SK-N-SH (cell line): ENCODE measurements around the gene AKT3. TPM values are rescaled to one million over a fixed set of nuclear protein-coding genes. Genes with fewer than 3 reads are reported as not detected.

ENCODE experiments used
- CTCF ChIA-PET: fragments of 300-600, 350-600 bp; formaldehyde crosslinking; extraction: SDS; loops from one replicate; lab custom pipeline; 2021; lab: Yijun Ruan, JAX
- POLR2A ChIA-PET: fragments of 350-600 bp; sonication (Branson Sonifier 250); formaldehyde crosslinking; extraction: SDS; loops from one replicate; lab custom pipeline; 2020; ENCODE audit warnings: antibody characterized with exemption, inconsistent platforms; lab: Yijun Ruan, JAX
- DNase-seq: peaks from one replicate; pipeline ENCODE4 v3.0.0; 2012
- H2AFZ ChIP-seq: fragments of 200-600 bp; sonication (generic); 2 replicates; pipeline ENCODE4 v1.8.1; 2016; ENCODE audit warnings: antibody characterized with exemption, mild to moderate bottlenecking, low read depth
- H3F3A ChIP-seq: fragments of 200-600 bp; sonication (generic); replicated peaks from 2 replicates; pipeline ENCODE3; 2016; ENCODE audit warnings: antibody characterized with exemption, mild to moderate bottlenecking; ENCODE audit not compliant: insufficient read depth
- H3K27ac ChIP-seq, 2 experiments: fragments of 200-500 bp in 1 of 2; fragments of 200-600 bp in 1 of 2; sonication (Bioruptor generic) in 1 of 2; sonication (generic), shearing (Covaris generic) in 1 of 2; 2 replicates each; pipeline versions ENCODE4 v1.5.1 to v1.6.1; 2014 to 2016; ENCODE audit warnings: low read depth in 2 of 2, inconsistent platforms in 1 of 2, low read length in 1 of 2, mild to moderate bottlenecking in 1 of 2, mixed read lengths in 1 of 2
- H3K27me3 ChIP-seq: fragments of 200-600 bp; sonication (generic), shearing (Covaris generic); 2 replicates; pipeline ENCODE4 v1.6.1; 2016; ENCODE audit warnings: mixed run types; ENCODE audit not compliant: insufficient read depth
- H3K36me3 ChIP-seq, 2 experiments: fragments of 200-500 bp in 1 of 2; fragments of 200-600 bp in 1 of 2; sonication (Bioruptor generic) in 1 of 2; sonication (generic) in 1 of 2; replicated peaks in 1 of 2; 2 replicates each; pipeline versions ENCODE3 to v1.5.1; 2014 to 2016; ENCODE audit warnings: low read length in 1 of 2, mild to moderate bottlenecking in 1 of 2; ENCODE audit not compliant: insufficient read depth in 2 of 2, control insufficient read depth in 1 of 2
- H3K4me1 ChIP-seq, 2 experiments: fragments of 200-500 bp in 1 of 2; fragments of 200-600 bp in 1 of 2; sonication (Bioruptor generic) in 1 of 2; sonication (generic), shearing (Covaris generic) in 1 of 2; 2 replicates each; pipeline versions ENCODE4 v1.5.1 to v1.6.1; 2014 to 2016; ENCODE audit warnings: low read depth in 1 of 2, low read length in 1 of 2, mixed run types in 1 of 2; ENCODE audit not compliant: insufficient read depth in 2 of 2, control insufficient read depth in 1 of 2
- H3K4me2 ChIP-seq: fragments of 200-600 bp; sonication (generic), shearing (Covaris generic); 2 replicates; pipeline ENCODE4 v1.6.1; 2017; ENCODE audit warnings: mixed run types
- H3K4me3 ChIP-seq, 2 experiments: fragments of 200-500 bp in 1 of 2; fragments of 200-600 bp in 1 of 2; sonication (Bioruptor generic) in 1 of 2; sonication (generic), shearing (Covaris generic) in 1 of 2; 2 replicates each; pipeline versions ENCODE4 v1.5.1 to v1.8.1; 2014 to 2016; ENCODE audit warnings: low read depth in 2 of 2, inconsistent platforms in 1 of 2, low read length in 1 of 2, mild to moderate bottlenecking in 1 of 2, mixed read lengths in 1 of 2, moderate library complexity in 1 of 2
- H3K79me2 ChIP-seq: fragments of 200-600 bp; sonication (generic); 2 replicates; pipeline ENCODE4 v1.8.1; 2017; ENCODE audit warnings: mild to moderate bottlenecking; ENCODE audit not compliant: insufficient read depth
- H3K9ac ChIP-seq: fragments of 200-600 bp; sonication (generic); 2 replicates; pipeline ENCODE4 v1.6.1; 2017; ENCODE audit warnings: mixed run types
- H3K9me2 ChIP-seq: fragments of 200-600 bp; sonication (generic); 2 replicates; pipeline ENCODE4 v1.6.1; 2017; ENCODE audit warnings: mixed run types
- H3K9me3 ChIP-seq: fragments of 200-600 bp; sonication (generic); 2 replicates; pipeline ENCODE4 v1.6.1; 2017; ENCODE audit warnings: mixed run types, mild to moderate bottlenecking, moderate library complexity
- H4K20me1 ChIP-seq: fragments of 200-600 bp; sonication (generic); 2 replicates; pipeline ENCODE4 v1.6.1; 2017; ENCODE audit warnings: mild to moderate bottlenecking, mixed run types; ENCODE audit not compliant: insufficient read depth
- CHD2 ChIP-seq: fragments of 150-350 bp; IDR thresholded peaks from 2 replicates; pipeline ENCODE4 v1.6.1; 2018; ENCODE audit warnings: low read length; ENCODE audit not compliant: partially characterized antibody
- CTCF ChIP-seq: fragments of 200-600 bp; sonication (generic); IDR thresholded peaks from 2 replicates; pipeline ENCODE4 v1.6.1; 2017; ENCODE audit warnings: antibody characterized with exemption, mild to moderate bottlenecking, moderate library complexity
- ELF1 ChIP-seq: IDR thresholded peaks from 2 replicates; pipeline ENCODE4 v1.4.0; 2012
- EP300 ChIP-seq, 2 experiments: IDR thresholded peaks; 2 replicates each; pipeline versions ENCODE4 v1.4.0 to v1.6.1; 2012; ENCODE audit warnings: borderline replicate concordance in 1 of 2, low read depth in 1 of 2, low read length in 1 of 2
- FOXJ3 ChIP-seq: sonication (generic); formaldehyde crosslinking; IDR thresholded peaks from 2 replicates; pipeline ENCODE4 v1.5.1; 2020; ENCODE audit warnings: mild to moderate bottlenecking, missing genetic modification reagents
- GATA2 ChIP-seq: sonication (generic); formaldehyde crosslinking; IDR thresholded peaks from 2 replicates; pipeline ENCODE4 v1.5.0; 2020; ENCODE audit warnings: mild to moderate bottlenecking, missing genetic modification reagents
- MEF2A ChIP-seq: IDR thresholded peaks from 2 replicates; pipeline ENCODE4 v1.4.0; 2012; ENCODE audit warnings: low read depth, borderline replicate concordance
- POLR2AphosphoS5 ChIP-seq: IDR thresholded peaks from 2 replicates; pipeline ENCODE4 v1.6.1; 2012; ENCODE audit warnings: low read depth, low read length
- RCOR1 ChIP-seq: fragments of 150-350 bp; IDR thresholded peaks from 2 replicates; pipeline ENCODE4 v1.6.1; 2017; ENCODE audit warnings: antibody characterized with exemption, low read length
- SMC3 ChIP-seq: IDR thresholded peaks from 2 replicates; pipeline ENCODE4 v1.6.1; 2012; ENCODE audit warnings: low read depth, low read length, improper control_type of control experiment
- TAF1 ChIP-seq: IDR thresholded peaks from 2 replicates; pipeline ENCODE4 v1.6.1; 2012; ENCODE audit warnings: low read depth, mild to moderate bottlenecking, low read length, moderate library complexity, borderline replicate concordance
- YY1 ChIP-seq: IDR thresholded peaks from 2 replicates; pipeline ENCODE4 v1.4.0; 2012; ENCODE audit warnings: low read depth, mild to moderate bottlenecking
- WGBS: methylation state at CpG from one replicate; pipeline ENCODE4 v1.1.6; 2017; ENCODE audit warnings: low lambda C conversion rate; 5-methylcytosine and 5-hydroxymethylcytosine counted together
- polyA plus RNA-seq, 3 experiments: library from polyadenylated mRNA; depleted of rRNA; stranded (reverse); fragments of >200 nt; gene quantifications; 2 replicates each; pipeline ENCODE4 v1.2.3, GENCODE V29; 2012
- TF ChIP-seq, protein P1 (sequence below): IDR thresholded peaks from 2 replicates; pipeline ENCODE4; 2012

Gene AKT3
- polyA plus RNA-seq, 1 of the 3 experiments (the other 2 are of a cell fraction) = 12.7 TPM

GRCh38 chr1:243469497-243469896, 380.5 kb downstream of the AKT3 start:
- no peaks in the 10 kb centered on the region for H3F3A ChIP-seq
- no peak for DNase-seq
- 96% methylated on average over 3 of the region's 3 CpGs for WGBS
- POLR2A ChIA-PET = no interaction called here
- H3K9me2 ChIP-seq = no peaks in the 10 kb centered on the region
- no peak overlapping the region for H2AFZ ChIP-seq
- H3K27ac ChIP-seq = no peak overlapping the region
- no peaks in the 10 kb centered on the region for H3K27me3 ChIP-seq
- H4K20me1 ChIP-seq = no peaks in the 10 kb centered on the region
- no peak overlapping the region for H3K4me3 ChIP-seq
- H3K4me1 ChIP-seq = peaks cover 0 to 20% of the 10 kb centered on the region in 2 experiments; a peak in 2 of 4 replicates
- H3K79me2 ChIP-seq = no peaks in the 10 kb centered on the region
- CTCF ChIA-PET = interaction anchor here (1.6 to 2.2 kb wide), 2 partner anchors 126 kb away, joined by 4 to 6 read pairs; no protein-coding TSS in a partner anchor
- no peak overlapping the region for H3K4me2 ChIP-seq
- peaks cover 0 to 5% of the 10 kb centered on the region in 2 experiments for H3K36me3 ChIP-seq
- TF ChIP-seq POLR2AphosphoS5 = no peak
- TF ChIP-seq FOXJ3 (CRISPR knock-in tag) = no peak
- no peak for TF ChIP-seq SMC3
- TF ChIP-seq, protein P1, sequence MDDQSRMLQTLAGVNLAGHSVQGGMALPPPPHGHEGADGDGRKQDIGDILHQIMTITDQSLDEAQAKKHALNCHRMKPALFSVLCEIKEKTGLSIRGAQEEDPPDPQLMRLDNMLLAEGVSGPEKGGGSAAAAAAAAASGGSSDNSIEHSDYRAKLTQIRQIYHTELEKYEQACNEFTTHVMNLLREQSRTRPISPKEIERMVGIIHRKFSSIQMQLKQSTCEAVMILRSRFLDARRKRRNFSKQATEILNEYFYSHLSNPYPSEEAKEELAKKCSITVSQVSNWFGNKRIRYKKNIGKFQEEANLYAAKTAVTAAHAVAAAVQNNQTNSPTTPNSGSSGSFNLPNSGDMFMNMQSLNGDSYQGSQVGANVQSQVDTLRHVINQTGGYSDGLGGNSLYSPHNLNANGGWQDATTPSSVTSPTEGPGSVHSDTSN = no peak
- TF ChIP-seq TAF1 = no peak
- no peak for TF ChIP-seq MEF2A
- TF ChIP-seq YY1 = no peak
- no peak for TF ChIP-seq RCOR1
- no peak for TF ChIP-seq CHD2
- no peak for TF ChIP-seq EP300 (IDR thresholded peaks at IDR 0.05; ENCODE audit: borderline replicate concordance in 1 of 2, low read depth in 1 of 2, low read length in 1 of 2)
- H3K9me3 ChIP-seq = no peaks in the 10 kb centered on the region
- H3K9ac ChIP-seq = no peak overlapping the region

GRCh38 chr1:243465738-243466137, 384.3 kb downstream of the AKT3 start:
- no peaks in the 10 kb centered on the region for H3F3A ChIP-seq
- no peak overlapping the region for H3K4me2 ChIP-seq
- no peak overlapping the region for H3K9ac ChIP-seq
- no peaks in the 10 kb centered on the region for H4K20me1 ChIP-seq
- peaks cover 0 to 17% of the 10 kb centered on the region in 2 experiments for H3K36me3 ChIP-seq
- 77% methylated on average over 5 of the region's 5 CpGs for WGBS
- H3K27me3 ChIP-seq = no peaks in the 10 kb centered on the region
- H3K79me2 ChIP-seq = no peaks in the 10 kb centered on the region
- DNase-seq = no peak
- CTCF ChIA-PET = interaction anchor here (0.9 to 1.8 kb wide), 3 partner anchors 26 to 808 kb away, joined by 3 to 4 read pairs (median 3); no protein-coding TSS in a partner anchor
- H3K4me1 ChIP-seq = peaks cover 0 to 8% of the 10 kb centered on the region in 2 experiments; a peak in 2 of 4 replicates
- H2AFZ ChIP-seq = no peak overlapping the region
- H3K27ac ChIP-seq = peak overlapping the region in 1 of 2 experiments; percentile 47; a peak in 2 of 4 replicates
- POLR2A ChIA-PET = no interaction called here
- H3K9me2 ChIP-seq = no peaks in the 10 kb centered on the region
- TF ChIP-seq CTCF (no peak), GATA2 (CRISPR knock-in tag) (peak; percentile 5; the same call in 1 of the 2 replicates), RCOR1 (no peak), ELF1 (no peak)
- no peaks in the 10 kb centered on the region for H3K9me3 ChIP-seq
- H3K4me3 ChIP-seq = no peak overlapping the region
